HG02763 (cell line): ENCODE results near the gene RASGRP2.
A peak's percentile ranks its signal among the peaks of the same experiment; 100 is the strongest.

Experiments
- ATAC-seq: cut with Tn5 transposase; IDR thresholded peaks from one replicate; pipeline ENCODE4 v1.9.1; 2021; ENCODE audit warnings: mild to moderate bottlenecking, moderate library complexity; ENCODE audit not compliant: unreplicated experiment

Gene RASGRP2

DNA sequence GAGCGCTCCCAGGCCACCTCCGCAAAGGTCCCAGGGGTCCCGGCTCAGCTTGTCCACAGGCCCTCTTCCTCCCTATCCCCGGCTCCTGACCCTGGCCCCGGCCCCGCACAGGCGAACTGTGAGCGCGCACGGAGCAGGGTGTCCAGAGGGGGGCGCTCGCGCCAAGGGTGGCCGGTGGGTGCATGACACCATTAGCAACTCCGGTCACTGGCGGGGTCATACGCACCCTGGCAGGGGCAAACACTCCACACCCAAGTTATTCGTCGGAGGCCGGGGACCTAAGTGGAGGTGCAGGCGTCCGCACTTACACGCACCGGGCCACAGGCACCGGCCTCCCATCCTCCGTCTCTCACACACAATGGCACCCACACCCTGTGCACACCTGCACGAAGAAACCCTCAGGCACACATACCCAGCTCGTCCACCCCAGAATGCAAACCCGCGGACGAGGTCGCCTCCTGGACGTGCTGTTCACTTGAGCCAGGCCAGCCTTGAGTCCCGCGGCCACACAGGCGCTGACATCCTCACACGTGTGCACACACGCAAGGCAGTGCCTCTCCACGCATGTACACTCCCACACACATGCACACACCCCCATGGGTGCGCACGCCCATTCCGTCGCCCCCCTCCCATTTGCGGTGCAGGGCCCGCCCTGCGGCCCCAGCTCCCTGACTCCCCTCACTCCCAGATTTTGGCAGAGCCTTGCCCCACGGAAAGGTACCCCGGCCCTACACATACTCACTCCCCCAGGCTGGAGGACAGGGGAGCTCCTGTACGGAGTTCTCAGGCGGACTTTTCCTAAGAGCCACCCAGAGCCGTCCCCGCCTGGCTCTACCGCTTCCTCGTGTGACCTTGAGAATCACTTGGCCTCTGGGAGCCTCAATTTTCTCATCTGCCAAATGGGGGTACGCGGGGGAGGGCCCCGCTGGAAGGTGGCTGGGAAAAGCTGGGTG, at the start of gene RASGRP2:
Gene RASGRP2 (minus strand): TSS at position 552 of the 953 bp plus-strand sequence. CDS start 1,276 bp downstream, outside the sequence.
- no peak for ATAC-seq

DNA sequence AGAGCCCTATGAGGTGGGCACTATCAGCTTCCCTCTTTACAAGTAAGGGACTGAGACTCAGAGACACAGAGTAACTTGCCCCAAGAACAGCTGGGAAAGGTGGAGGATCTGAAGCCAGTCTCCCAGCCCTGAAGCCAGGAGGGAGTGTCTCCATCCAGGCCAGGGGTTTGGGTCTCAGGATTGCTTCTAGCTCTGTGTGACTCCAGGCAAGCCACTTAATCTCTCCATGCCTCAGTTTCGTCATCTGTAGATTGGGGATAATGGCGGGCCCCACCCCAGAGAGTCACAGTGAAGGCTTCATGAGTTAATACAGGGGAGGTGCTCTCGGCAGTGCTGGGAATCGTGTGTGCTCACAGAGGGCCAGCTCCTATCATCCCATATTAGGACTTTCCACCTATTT, 48.5 kb upstream of the RASGRP2 start:
- no peak for ATAC-seq

DNA sequence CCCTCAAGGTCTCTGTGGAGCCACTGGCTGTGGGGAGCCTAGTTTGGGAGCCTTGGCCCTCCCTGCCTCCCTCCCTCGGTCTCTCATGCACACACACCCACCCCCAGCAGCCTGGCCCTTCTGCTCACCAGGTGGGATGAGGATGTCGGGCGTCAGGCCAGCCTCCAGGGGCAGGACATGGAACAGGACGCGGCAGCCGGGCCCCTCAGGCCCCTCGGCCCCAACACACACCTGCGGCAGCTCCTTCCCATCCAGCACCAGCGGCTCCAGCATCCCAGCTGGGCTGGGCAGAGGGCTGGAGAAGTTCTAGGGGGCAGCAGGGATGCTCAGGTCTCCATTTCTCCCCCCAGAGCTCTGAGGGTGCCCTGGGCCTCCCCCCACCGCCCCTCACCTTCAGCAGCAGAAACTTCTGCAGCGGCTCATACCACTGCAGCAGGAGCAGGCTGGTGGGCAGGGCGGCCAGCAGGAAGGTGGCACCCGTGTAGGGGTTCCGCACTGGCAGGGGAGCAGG, 47.9 kb upstream of the RASGRP2 start:
- no peak for ATAC-seq

DNA sequence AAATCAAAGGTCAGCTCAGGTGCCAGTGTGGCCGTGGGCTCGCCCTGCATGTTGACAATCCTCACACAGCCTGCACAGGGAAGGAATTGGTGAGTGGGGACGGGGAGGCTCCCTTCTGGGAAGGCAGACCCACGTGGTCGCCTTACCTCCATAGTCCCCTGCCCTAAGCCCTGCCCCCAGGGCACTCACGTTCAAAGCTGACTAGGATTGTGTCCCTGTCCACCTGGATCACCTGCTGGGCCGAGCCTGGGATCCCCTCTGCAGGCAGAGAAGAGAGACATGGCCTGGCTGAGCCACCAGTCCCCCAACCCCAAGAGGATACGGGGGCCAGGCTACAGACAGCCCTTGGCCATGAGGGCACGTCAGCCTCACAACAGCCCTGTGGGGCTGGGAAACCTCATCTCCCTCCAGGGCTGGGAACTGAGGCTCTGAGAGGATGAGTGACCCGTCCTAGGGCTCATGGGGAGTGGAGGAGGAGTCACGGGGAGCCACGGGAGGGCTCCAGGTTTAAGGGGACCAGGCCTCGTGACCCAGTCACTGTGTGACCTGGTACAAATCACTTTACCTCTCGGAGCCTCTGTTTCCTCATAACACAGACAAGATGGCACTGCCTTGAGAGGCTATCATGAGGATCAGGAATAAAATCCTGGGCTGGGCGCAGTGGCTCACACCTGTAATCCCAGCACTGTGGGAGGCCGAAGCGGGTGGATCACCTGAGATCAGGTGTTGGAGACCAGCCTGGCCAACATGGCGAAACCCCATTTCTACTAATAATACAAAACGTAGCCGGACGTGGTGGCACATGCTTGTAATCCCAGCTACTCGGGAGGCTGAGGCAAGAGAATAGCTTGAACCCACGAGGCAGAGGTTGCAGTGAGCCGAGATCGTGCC, 46.5 kb upstream of the RASGRP2 start:
- no peak for ATAC-seq

DNA sequence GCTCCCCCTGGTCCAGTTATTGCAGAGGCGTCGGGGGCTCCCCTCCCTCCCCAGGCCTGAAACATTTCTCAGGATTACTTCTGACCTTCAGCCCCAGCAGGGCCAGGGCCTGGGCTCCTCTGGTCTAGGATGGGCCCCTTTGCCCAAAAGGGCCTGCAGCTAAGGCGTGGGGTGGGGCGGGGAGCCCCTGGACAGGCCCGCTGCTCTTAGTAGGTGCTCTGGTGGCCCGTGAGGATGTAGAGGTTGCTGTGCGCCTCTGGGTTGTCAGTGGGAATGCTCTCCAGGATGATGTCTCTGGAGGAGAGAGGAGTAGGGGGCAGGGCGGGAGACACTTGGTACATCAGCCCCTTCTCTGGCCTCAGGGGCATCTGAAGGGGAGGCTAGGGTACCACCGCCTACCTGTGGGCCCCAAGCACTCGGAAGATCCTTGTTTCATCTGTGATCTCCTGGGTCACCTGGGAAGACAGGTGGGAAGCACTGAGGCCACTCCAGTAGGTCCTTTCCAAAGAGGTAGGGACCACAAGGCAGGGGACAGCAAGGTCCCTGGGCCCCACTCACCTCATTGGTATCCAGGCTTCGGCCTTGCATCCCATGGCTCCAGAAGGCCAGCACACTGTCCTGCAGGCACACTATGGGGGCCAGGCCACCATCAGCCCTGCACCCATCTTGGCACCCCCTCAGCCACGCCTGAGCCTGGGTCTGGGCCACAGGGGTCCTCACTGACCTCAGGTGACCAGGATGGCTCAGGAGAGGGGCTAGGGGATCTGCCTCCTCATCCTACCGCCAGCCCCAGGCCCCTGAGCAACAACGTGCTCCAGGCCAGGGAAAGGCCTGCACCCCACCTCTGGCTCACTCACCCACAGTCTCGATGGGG, 45.6 kb upstream of the RASGRP2 start:
- no peak for ATAC-seq

DNA sequence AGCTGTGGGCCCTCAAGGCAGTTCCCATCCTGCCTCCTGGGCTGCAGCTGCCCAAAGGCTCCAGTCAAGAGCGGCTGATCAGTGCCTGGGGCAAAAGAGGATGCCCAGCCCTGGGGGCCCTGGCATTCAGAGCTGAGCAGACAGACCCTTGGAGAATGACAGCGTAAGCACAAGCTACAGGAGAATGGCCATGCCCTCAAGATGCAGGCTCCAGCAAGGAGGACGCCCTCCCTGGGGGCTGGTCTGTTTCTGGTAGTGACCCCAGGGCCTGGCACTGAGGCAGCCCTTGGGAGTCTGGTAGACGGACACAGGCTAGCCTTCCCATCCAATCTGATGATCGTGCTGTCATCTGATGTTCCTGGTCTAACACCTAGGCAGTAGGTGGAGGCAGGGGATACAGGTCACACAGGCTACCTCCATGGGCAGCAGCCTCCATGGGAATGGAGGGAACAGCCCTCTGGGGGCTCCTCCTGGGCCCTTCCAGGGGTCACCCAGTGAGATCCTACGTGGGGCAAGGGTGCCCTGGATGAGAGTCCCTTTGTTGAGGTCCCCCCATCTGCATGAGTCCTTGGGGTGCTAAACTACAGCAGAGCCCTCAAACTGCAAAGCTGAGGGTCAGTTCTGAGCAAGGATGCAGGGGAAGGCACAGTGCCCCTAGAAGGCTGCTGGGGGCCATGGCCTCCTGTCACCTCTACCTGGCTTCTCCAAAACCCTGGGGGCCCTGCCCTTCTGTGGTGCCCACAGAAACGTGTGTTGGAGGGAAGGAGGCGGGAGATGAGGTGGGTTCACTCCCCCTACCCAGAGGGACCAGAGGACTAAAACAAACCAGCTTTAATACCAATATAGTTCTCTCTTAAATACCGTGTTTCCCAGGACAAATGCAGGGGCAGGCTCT, 44.6 kb upstream of the RASGRP2 start:
- no peak for ATAC-seq

DNA sequence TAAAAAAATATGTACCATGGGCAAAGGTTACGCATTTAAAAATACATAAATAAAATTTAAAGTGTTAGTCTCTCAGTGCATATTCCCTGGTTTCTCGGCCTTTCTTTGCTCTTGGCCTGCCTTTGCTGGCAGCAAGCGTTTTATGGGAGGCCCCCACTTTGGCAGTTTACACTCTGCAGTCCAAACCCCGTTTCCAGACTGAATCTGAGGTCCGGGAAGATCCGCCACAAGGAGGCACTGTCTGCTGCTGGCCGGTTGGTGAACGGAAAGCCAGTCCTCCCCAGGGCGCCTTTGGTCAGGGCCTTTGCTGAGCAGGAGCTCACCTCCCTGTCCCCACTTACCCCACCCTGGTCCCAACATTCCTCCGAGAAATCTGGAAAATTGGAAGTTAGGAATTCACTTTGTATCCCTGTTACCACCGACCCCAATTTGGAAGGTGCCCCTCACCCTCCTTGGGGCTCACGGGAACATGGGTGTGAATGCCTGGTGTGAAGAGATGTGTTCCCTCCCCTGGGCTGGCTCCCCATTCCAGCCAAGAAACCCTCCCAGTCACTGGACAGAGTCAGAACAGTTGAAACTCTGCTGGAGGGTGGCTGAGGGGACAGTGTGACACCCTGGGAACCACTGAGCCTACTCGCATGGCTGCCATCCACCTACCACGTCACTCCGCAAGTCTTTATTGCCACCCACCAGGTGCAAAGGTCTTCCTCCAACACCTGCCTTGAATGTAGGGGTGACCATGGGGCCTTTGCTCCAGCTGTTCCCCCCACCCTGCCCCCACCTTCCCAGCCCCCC, 43.8 kb upstream of the RASGRP2 start:
- ATAC-seq = no peak

DNA sequence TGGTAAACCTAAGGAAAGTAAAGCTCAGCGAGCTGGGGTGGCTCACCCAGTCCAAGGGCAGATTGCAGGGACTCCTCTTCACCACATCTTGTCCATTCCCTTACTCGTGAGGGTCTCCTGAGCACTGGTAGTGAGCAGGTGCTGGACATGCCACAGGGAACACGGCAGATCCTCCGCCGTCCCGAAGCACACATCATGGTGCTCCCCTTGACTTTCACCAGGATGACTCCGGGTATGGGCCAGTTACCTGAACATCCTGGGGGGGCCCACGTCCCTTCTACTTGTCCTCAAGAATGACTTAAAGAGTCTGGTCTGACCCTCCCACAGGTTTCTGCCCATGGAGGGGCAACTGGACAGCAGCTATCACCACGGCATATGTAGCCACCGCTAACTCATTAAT, 42.4 kb upstream of the RASGRP2 start:
- ATAC-seq = no peak

DNA sequence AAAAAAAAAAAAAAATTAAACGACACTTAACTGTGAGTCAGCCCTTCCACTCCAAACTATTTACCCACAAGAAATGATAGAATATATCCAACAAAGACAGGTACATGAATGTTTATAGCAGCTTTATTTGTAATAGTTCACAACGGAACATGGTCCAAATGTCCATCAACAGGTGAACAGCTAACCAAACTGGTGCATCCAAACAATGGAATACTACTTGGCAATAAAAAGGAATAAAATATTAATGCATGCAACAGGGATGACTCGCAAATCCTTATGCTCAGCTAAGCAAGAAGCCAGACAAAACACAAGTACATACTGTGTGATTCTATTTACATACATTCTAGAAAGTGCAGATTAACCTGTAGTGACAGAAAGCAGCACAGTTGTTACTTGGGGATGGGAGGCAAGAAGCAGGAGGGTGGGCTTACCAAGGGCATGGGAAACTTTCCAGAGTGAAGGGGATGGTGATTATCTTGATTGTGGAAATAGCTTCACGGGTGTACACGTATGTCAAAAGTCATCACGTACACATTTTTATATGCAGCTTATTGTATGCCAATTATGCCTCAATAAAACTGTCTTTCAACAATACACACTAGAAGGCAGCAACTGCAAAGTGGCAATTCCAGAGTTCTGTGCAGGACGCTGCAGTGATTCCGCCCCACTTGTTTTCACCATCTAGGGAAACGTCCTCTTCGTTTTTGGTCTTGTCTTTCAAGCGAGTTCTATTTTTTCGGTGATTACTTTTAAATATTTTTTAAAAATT, 41.1 kb upstream of the RASGRP2 start:
- no peak for ATAC-seq

DNA sequence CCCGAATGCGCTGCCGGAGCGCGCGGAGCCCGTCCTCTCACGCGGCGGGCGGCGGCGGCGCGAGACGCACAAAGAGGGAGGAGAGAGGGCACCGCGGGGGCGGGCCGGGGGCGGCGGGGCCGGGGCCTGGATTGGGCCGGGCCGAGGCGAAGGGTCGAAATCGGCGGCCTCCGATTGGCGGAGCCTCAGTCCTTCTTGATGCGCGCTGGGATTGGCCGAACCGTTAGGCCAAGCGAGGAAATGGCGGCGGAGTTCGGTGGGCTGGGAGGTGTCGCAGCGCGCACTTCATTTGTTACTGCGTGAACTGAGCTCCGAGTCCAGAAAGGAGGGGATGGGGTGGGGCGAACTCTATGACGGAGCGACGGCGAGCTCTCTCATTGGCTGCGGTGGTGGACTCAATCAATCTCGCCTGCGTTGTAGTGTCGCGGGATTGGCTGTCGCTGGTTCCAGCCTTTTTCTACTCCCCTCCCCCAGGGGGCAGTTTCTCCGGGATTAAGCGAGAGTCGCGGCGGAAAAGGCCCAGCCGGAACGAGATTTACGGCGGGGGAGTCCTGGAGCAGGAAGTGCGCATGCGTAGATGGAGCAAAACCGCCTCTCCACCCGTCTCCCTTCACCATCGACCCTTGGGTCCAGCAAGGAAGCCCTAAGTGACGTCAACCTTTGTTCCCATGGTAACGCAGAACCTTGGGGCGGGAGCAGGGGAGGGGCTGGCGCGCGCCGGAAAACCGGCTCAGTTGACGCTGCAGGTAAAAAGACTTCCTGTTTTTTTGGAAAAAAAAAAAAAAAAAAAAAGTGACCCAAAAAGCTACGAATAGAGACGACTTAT, 34.7 kb upstream of the RASGRP2 start, which contains the start of gene SF1:
Gene SF1 (minus strand): TSS at position 70 of the 826 bp plus-strand sequence. CDS start 150 bp downstream, outside the sequence.
- ATAC-seq = peak; percentile 78

DNA sequence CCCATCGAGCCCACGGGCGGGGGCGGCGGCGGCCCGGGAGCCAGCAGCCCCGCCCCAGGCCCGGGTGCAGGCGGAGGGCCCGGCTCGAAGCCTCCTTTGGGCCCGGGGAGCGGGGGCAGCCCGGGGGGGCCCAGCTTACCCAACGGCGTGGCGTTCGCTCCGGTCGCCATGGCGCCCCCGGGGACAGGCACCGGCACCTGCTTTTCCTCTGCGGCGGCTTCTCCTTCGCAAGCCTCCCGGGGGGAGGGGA, 34.2 kb upstream of the RASGRP2 start:
- peak; percentile 16 for ATAC-seq

DNA sequence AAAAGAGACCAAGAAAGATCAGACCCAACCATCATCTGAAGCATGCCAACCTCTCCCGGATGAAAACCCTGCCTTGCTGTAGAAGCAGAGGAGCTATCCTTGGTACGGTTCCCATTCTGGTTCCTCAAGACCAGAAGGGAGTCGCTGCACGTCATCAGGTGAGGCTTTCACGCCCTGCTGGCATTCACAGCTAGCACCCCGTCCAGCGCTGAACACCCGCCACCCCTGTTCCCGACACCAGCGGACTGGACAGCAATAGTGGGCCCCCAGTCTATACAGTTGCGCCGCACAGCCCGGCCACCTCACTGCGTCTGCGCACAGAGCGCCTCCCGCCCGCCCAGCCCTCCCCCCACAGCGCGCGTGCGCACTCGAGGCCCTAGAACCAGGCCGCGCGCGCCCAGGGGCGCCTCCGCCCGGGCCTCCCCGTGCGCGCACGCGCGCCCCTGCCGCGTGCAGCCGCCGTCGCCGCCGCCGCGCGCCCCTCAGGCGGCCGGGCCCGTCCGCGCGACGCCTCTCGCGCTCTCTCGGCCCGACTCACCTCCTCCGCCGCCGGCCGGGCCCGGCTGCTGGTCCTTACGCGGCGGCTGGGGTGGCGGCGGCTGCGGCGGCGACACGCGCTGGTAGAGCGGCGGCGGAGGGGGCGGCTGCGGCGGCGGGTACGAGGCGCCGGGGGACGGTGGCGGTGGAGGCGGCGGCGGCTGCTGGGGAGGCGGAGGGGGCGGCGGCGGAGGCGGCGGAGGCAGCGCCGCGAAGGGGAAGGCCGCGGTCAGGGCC, 33.7 kb upstream of the RASGRP2 start:
- peak; percentile 28 for ATAC-seq

DNA sequence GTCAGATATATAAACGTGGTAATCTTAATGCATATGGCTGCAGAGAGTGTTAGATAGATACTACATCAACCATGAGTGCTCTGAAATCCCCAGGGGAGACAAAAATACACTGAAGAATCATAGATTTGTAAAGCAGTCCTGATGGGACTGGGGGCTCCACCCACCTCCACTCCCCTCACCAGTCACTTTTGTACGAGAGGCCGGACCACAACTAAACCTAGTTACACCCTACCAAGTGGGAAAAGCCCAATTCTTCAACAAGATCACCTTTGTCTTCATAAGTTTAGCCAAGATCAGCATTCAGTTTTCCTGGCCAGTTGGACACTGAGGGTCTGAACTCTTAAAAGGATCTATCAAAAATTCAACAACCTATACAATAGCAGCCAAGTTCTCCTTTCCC, 32.9 kb upstream of the RASGRP2 start:
- ATAC-seq = no peak

DNA sequence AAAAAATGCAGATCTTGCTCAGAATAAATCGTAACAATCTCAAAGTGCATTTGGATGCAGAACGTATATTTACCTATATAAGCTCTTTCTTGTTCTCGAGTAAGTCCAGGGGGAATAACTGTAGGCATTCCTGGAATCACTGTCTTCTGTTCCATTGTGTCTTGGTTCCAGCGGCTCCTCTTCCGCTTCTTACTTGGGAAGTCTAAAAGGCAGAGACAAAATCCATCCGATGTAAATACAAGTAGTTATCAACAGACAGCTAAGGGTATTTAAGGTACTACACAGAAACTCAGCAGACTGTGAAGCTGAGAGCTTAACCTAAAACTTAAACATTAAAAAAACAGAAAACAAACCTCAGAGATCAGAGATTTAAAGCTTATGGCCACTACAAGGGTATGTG, 32.5 kb upstream of the RASGRP2 start:
- ATAC-seq = no peak

DNA sequence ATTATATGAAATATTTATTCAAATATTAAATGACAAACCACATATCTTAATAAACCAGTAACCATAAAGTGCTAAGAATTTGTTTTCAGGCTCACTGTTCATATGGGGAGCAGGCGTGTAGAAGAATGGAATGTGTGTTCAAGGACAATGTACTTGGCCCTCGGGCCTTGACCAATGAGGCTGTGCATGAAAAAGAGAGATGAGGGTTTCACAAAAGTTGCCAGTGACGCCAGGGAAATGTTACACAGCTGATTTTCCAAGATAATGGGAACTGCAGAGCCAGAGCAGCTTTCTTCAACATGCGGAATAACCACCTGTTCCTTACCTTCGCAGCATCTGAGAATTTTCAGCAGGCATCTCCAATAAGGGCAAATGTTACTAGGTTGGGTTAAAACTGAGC, 30.2 kb upstream of the RASGRP2 start:
- no peak for ATAC-seq

DNA sequence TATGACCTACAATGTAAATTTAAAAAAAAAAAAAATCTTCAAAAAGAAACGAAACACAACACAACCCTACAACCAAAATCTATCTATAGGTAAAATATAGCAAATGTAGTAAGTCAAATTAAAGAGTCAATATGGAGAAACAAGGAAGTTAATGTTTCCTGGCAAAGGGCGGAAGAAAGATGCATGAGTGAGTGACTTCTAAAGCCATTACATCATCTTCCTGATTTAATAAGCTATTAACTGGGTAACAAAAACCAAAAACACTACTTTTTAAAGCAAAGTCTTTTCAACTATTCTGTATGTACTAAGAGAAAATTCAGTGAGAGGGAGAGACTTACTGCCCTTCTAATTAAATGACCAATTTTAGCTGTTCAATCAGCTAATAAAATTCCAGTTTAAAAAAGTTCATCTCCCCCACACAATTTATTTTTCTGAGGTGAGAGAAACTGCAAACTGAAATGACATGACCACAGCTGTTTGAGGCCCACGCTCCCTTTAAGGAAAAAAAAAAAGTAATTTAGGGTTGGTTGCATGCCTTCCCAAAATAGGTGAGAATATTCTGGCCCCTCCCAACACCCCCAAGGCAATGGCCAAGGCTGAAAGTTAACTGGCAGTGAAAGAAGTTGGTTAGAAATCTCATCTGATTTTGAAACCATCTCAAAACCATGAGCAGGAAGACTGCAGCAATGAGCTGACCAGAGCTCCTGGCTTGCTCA, 28.5 kb upstream of the RASGRP2 start:
- ATAC-seq = no peak
